Measurements from ENCODE around the gene GSTO2.

GSTO2 gene

DNA sequence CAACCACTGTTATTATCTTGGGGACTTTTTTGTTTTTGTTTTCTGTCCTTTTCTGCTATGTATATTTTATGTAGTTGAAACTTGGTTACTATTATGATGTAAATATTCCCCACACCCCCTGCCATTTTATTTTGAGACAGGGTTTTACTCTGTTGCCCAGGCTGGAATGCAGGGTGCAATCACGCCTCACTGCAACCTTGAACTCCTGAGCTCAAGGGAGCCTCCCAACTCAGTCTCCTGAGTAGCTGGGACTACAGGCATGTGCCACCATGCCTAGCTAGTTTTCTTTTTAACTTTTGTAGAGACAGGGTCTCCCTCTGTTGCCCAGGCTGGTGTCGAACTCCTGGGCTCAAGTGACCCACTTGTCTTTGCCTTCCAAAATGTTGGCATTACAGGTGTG lies 18.0 kb downstream of the GSTO2 start:
- H3K27me3 Mint-ChIP-seq (ENCODE audit: low read depth): peaks cover 51% of the 10 kb centered on the region
- H3K9me3 Mint-ChIP-seq: no peaks in the 10 kb centered on the region
- no peak overlapping the region for H3K4me3 Mint-ChIP-seq
- peaks cover 8% of the 10 kb centered on the region for H3K4me1 Mint-ChIP-seq (ENCODE audit: low read depth)
- no peaks in the 10 kb centered on the region for H3K36me3 Mint-ChIP-seq (ENCODE audit: low read depth)
- H3K27ac Mint-ChIP-seq: no peak overlapping the region

DNA sequence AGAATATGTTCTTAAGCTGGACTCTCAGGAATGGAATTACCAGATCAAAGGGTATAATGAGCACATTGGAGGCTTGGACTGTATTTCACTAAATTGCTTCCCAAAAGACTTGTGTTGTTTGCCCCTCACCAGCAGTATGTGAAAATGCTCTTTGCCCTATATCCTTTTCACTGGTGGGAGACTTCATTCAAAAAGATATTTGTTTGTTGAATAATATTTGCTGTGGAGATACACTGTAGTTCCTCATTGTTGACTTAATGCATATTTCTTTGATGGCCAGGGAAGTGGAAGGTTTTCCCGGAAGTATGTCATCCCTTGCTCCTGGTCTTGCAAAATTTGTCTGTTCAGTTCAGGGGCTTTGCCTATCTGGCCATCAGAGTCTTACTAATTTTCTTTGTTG lies 19.4 kb downstream of the GSTO2 start:
- peaks cover 44% of the 10 kb centered on the region for H3K27me3 Mint-ChIP-seq (ENCODE audit: low read depth)
- no peak overlapping the region for H3K4me3 Mint-ChIP-seq
- no peaks in the 10 kb centered on the region for H3K36me3 Mint-ChIP-seq (ENCODE audit: low read depth)
- peaks cover 12% of the 10 kb centered on the region for H3K4me1 Mint-ChIP-seq (ENCODE audit: low read depth)
- H3K27ac Mint-ChIP-seq: no peak overlapping the region
- H3K9me3 Mint-ChIP-seq: no peaks in the 10 kb centered on the region

DNA sequence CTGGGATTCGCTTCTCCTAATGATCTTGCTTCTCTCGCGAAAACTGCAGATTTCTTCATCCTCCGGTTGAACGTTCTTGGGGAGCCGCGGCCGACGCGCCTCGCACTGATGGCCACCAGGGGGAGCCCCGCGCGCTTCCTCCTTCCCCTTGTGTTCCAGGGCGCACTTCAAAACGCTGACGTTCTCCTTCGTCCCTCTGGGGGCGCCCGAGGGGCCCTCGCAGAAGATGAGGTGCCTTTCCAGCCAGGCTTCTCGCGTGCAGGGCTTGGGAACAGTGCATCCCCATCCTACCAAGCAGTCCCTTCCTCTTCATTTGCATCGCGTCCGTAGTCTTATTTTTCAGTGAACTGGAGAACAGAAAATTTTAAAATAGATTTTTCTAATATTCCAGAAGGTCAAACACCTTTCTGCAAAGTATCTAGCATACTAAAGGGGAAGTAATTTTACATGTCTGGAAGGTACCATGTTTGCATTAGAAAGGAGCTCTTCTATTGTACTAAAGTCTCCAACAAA lies 22.5 kb downstream of the GSTO2 start:
- Mint-ChIP-seq H3K27ac (peak overlapping the region; percentile 10), H3K27me3 (ENCODE audit: low read depth) (peaks cover 41% of the 10 kb centered on the region), H3K4me1 (ENCODE audit: low read depth) (peaks cover 12% of the 10 kb centered on the region), H3K9me3 (no peaks in the 10 kb centered on the region), H3K36me3 (ENCODE audit: low read depth) (no peaks in the 10 kb centered on the region), H3K4me3 (no peak overlapping the region)

DNA sequence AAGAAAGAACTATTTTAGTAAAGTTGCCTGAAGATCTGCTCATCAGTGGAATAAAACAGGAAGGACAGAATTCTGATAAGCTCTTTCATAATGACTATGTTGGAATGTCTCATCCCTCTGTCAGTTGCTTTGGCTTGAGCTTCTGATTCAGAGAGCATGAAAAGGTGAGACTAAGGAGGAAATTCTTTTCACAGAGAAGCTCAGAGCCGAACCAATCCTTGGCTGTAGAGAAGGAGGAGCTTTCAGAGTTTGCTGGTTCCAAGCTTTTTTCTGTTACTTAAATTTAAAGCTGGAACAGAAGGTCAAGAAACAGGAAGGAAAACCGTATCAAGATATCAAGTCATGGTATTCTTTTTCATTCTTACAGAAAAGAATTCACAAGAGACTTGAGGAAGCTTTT lies 24.0 kb downstream of the GSTO2 start:
- Mint-ChIP-seq H3K4me3 (no peak overlapping the region), H3K27me3 (ENCODE audit: low read depth) (peaks cover 33% of the 10 kb centered on the region), H3K36me3 (ENCODE audit: low read depth) (no peaks in the 10 kb centered on the region), H3K27ac (no peak overlapping the region), H3K9me3 (no peaks in the 10 kb centered on the region), H3K4me1 (ENCODE audit: low read depth) (peaks cover 12% of the 10 kb centered on the region)

DNA sequence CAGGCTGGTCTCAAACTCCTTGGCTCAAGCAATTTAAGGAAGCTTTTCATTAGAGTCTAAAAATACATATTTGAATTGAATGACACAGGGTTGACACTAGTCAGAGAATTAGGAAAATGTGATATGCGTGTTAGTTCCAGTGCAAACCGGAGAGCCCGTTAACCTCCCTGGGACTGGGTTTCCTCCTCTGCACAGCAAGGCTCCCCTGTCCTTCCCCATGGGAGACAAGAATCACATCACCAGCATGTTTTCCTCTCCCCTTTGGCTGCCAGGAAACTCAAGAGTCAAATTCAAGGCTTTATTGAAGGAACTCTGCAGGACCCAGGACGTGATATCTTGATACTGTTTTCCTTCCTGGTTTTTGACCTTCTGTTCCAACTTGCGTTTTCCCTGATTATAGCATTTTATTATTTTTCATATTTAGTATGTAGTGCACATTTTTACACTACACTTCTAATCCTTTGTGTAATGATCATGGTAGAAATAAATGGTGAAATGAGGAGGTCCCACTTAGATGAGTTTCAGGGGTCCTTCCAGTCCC lies 24.9 kb downstream of the GSTO2 start:
- Mint-ChIP-seq H3K4me1 (ENCODE audit: low read depth) (peaks cover 12% of the 10 kb centered on the region), H3K27ac (no peak overlapping the region), H3K9me3 (no peaks in the 10 kb centered on the region), H3K27me3 (ENCODE audit: low read depth) (peaks cover 24% of the 10 kb centered on the region), H3K4me3 (no peak overlapping the region), H3K36me3 (ENCODE audit: low read depth) (no peaks in the 10 kb centered on the region)

DNA sequence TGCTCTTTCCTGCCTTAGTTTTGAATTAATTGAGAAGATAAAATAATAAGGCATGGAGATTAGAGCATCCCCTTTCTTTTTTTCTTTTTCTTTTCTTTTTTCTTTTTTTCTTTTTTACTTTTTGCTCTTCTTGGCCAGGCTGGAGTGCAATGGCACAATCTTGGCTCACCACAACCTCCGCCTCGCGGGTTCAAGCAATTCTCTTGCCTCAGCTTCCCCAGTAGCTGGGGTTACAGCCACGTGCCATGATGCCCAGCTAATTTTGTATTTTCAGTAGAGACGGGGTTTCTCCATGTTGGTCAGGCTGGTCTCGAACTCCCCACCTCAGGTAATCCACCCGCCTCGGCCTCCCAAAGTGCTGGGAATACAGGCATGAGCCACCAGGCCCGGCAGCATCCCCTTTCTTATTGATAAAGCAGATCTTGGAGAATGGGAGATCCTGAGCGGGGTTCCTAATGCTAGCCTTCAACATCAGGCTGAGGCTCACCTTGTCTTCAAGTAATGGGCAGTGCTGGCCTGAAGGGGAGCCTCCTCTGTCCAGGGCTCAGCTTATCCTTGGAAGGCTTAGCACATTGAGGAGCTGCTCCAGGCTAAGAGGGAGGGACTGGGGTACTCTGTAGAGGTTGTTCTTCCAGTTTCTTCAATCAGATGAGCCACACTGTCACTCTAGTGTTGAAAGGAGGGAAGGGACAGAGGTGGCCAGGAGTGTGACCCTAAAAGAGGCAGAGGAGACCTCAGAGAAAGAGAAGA lies 27.9 kb downstream of the GSTO2 start:
- Mint-ChIP-seq H3K4me3 (no peak overlapping the region), H3K4me1 (ENCODE audit: low read depth) (peaks cover 26% of the 10 kb centered on the region), H3K9me3 (peaks cover 4% of the 10 kb centered on the region), H3K27me3 (ENCODE audit: low read depth) (no peaks in the 10 kb centered on the region), H3K27ac (no peak overlapping the region), H3K36me3 (ENCODE audit: low read depth) (no peaks in the 10 kb centered on the region)

DNA sequence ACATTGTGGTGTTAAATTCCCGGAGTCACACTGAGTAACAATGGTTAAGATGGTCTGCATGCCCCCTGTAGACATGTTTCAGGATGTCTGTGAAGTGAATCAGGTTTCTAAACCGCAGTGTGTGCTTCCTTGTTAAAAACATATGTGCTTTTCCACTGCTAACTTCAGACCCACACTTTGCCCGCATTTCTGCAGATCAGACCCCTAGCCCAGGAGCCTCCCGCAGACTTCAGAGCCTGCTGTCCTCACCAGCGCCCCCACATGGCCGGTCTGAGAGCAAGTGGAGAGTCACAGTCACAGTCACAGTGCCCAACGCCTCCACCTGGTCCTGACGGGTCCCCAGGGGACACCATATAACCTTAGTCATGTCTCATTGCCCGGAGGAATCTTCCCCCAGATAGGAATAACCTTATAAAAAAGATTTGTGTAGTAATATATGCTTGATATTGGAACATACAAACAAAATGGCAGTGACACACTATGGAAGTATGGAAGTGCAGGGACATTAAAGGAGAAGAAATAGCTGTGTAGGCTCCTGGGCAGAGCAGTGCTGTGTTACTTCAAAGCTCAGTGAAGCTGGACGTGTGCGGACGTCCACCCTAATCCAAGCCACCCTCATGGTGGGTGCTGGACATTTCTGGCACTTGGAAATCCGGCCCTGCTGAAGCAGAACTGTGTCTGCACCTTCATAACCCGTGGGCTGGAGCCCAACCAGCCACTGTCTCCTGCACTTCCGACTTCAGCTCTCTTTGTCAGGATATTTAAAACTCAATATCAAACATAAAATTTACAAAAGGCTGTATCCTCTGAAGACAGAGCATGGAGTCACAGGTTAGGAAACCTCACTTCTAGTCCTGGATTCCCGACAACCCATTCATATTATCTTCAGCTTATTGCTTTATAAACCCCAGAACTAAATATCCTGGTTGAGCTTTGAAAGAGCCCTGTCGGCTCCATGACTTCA lies 29.0 kb downstream of the GSTO2 start:
- Mint-ChIP-seq H3K27me3 (ENCODE audit: low read depth) (no peaks in the 10 kb centered on the region), H3K9me3 (peaks cover 11% of the 10 kb centered on the region), H3K4me3 (no peak overlapping the region), H3K27ac (no peak overlapping the region), H3K4me1 (ENCODE audit: low read depth) (peaks cover 25% of the 10 kb centered on the region), H3K36me3 (ENCODE audit: low read depth) (peaks cover under 1% of the 10 kb centered on the region)

DNA sequence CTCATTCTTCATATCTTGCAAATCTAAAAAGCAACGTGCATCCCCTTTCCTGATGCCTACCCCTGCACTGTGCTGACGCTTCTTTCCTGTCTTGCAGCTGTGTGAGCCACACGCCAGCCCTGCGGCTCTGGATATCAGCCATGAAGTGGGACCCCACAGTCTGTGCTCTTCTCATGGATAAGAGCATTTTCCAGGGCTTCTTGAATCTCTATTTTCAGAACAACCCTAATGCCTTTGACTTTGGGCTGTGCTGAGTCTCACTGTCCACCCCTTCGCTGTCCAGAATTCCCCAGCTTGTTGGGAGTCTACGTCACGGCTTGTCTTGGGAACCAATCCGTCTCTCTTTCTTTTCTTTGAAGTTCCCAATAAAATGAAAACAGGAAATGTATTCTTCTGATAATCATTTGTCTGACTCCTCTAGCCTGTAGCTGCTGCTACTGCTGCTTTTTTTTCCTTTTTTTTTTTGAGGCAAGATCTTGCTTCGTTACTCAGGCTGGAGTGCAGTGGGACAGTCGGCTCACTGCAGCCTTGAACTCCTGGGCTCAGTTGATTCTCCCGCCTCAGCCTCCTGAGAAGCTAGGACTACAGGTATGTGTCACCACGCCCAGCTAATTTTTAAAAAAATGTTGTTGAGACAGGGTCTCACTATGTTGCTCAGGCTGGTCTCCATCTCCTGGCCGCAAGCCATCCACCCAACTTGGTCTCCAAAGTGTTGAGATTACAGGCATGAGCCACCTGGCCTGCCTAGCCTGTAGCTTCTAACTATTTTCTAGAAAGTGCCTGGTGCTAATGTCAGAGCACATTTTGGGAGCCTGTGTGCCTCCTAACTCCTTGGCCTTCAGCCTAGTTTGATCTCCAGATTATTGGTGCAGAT lies 30.3 kb downstream of the GSTO2 start:
- peaks cover 15% of the 10 kb centered on the region for H3K9me3 Mint-ChIP-seq
- peak overlapping the region; percentile 39 for H3K27ac Mint-ChIP-seq
- no peaks in the 10 kb centered on the region for H3K27me3 Mint-ChIP-seq (ENCODE audit: low read depth)
- peaks cover 34% of the 10 kb centered on the region for H3K4me1 Mint-ChIP-seq (ENCODE audit: low read depth)
- H3K4me3 Mint-ChIP-seq: no peak overlapping the region
- peaks cover 5% of the 10 kb centered on the region for H3K36me3 Mint-ChIP-seq (ENCODE audit: low read depth)

DNA sequence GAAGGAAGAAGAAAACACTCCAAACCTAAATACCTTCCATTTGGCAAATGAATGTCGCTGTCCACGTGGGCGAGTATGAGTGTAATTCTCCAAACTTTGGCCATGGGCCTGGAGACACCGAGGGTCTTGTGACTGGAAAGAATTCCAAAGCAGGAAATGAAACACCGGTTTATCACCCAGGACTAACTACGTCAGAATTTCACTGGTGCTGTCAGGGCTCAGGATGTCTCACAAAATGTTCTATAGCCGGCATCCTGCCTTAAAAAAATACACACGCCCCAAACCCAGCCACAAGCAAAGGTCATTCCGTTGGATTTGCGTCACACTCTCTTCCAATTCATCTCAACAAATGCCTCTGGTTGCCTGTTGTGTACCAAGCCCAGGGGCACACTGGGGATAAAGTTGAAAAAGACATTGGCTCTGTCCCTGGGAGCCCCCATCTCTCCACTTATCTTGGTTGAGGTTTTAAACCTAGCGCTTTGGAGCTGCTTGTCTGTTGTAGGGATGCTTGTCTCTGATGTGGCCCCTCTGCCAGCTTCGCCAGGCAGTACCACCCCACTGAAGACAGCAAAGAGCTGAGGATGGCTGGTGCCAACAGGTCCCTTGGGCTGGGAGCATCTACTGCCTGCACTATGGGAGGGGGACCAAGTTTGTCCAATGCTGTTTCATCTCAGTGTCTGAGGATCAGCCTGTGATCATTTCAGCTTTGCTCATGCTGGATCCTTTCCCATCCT lies 31.2 kb downstream of the GSTO2 start:
- Mint-ChIP-seq H3K4me3 (peak overlapping the region; percentile 52), H3K9me3 (peaks cover 15% of the 10 kb centered on the region), H3K27ac (peak overlapping the region; percentile 81), H3K36me3 (ENCODE audit: low read depth) (peaks cover 5% of the 10 kb centered on the region), H3K27me3 (ENCODE audit: low read depth) (no peaks in the 10 kb centered on the region), H3K4me1 (ENCODE audit: low read depth) (peaks cover 39% of the 10 kb centered on the region)

DNA sequence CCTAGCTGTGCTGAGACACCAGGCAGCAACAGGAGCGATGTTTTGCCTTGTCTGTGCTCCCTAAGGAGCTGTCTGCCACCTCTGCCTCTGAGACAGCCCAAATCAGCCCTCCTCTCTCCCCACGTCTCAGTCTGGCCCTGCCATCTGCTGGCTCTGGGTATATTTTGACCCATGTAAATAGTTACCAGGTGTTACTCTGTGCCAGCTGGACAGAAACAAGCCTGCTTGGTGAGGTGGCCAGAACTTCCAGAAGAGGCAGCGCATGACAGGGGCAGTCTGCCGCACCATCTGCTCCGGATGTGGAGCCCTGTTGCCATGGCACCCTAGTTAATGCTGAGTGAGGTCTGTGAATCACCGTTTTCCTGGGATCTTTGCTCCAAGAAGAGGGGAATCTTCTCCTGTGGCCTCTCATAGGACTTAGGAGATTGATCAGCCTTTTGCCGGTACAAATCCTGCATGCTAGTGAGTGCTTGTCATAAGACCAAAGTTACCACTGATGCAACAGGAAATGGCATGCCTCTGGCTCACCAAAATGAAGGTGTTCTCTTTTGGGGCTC lies 31.8 kb downstream of the GSTO2 start:
- peaks cover 15% of the 10 kb centered on the region for H3K9me3 Mint-ChIP-seq
- H3K36me3 Mint-ChIP-seq (ENCODE audit: low read depth): peaks cover 5% of the 10 kb centered on the region
- peak overlapping the region; percentile 52 for H3K4me3 Mint-ChIP-seq
- peak overlapping the region; percentile 81 for H3K27ac Mint-ChIP-seq
- H3K27me3 Mint-ChIP-seq (ENCODE audit: low read depth): peaks cover 3% of the 10 kb centered on the region
- peaks cover 43% of the 10 kb centered on the region for H3K4me1 Mint-ChIP-seq (ENCODE audit: low read depth)

DNA sequence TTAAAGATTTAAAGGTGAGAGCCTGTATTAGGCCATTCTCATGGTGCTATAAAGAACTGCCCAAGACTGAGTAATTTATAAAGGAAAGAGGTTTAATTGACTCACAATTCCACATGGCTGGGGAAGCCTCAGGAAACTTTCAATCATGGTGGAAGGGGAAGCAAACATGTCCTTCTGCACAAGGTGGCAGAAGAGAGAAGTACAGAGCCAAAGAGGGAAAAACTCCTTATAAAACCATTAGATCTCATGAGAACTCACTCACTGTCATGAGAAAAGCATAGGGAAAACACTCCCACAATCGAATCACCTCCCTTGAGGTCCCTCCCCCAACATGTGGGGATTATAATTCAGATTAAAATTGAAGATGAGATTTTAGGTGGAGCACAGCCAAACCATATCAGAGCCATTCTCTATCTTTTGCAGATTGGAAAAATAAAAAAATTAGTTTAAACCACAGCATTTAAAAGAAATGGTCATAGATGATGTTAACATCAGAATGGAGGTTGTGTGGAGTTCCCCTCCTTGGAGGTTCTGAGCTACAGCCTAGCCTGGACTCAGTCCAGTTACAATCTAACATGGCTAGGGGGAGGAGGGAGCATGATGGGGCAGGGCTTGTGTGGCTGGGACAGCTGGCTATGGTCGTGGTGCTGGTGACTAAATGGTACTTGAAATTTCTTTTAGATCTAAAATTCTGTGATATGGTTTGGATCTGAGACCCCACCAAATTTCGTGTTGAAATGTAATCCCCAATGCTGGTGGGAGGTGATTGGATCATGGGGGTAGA lies 33.1 kb downstream of the GSTO2 start:
- no peak overlapping the region for H3K4me3 Mint-ChIP-seq
- H3K27ac Mint-ChIP-seq: peak overlapping the region; percentile 32
- H3K9me3 Mint-ChIP-seq: peaks cover 15% of the 10 kb centered on the region
- H3K36me3 Mint-ChIP-seq (ENCODE audit: low read depth): peaks cover 6% of the 10 kb centered on the region
- H3K4me1 Mint-ChIP-seq (ENCODE audit: low read depth): peaks cover 48% of the 10 kb centered on the region
- peaks cover 6% of the 10 kb centered on the region for H3K27me3 Mint-ChIP-seq (ENCODE audit: low read depth)

DNA sequence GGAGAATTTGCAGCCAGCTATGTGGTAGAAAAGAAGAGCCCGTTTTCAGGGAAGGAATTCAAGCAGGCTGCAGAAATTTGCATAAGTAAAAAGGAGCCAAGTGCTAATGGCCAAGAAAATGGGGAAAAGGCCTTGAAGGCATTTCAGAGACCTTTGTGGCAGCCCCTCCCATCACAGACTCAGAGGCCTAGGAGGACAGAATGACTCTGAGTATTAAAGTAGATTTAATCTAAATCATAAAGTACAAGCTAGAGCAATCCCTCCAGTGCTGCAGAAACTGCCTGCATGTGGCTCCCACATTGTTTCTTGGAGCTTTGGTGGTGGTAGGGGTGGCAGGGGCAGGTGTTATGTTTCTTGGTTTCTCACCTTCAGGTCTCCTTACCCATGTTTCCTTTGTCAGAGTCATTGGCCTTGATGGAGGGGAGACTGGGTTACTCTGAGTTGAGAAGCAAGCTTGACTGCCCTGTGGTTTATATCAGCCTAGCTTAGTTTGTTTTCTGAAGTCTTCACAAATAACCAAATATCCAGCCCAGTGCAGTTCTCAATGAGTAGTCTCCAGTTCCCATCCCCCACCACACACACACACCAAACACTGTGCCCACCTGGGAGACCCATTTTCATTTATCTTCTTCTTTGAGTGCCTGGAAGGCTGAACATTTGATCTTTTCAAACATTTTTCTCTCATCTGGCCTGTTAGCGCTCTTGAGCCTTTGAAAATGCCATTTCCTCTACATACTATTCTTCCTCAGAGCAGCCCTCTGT lies 34.8 kb downstream of the GSTO2 start:
- H3K27ac Mint-ChIP-seq: no peak overlapping the region
- peaks cover 6% of the 10 kb centered on the region for H3K27me3 Mint-ChIP-seq (ENCODE audit: low read depth)
- peaks cover 15% of the 10 kb centered on the region for H3K9me3 Mint-ChIP-seq
- no peak overlapping the region for H3K4me3 Mint-ChIP-seq
- H3K36me3 Mint-ChIP-seq (ENCODE audit: low read depth): peaks cover 7% of the 10 kb centered on the region
- peaks cover 60% of the 10 kb centered on the region for H3K4me1 Mint-ChIP-seq (ENCODE audit: low read depth)

All from T-helper 1 cell treated with Interleukin-12 subunit alpha and Interleukin-12 subunit beta and Interleukin-4 antibody, amounts not matched to agents 30 μg/mL and 1 μg/mL, for 36 hours (primary cell).